Endothelial cell of umbilical vein (primary cell): ENCODE measurements around the gene CLN6. TPM values are rescaled to one million over a fixed set of nuclear protein-coding genes. Genes with fewer than 3 reads are reported as not detected.

ENCODE experiments used
- BruUV-seq: library from RNA; stranded (reverse); fragments of 400-500 nt; replicated peaks from 2 replicates; lab custom pipeline; 2021; lab: Mats Ljungman, UMichigan
- CTCF ChIA-PET: fragments of 300-600, 350-600 bp; sonication (Branson Sonifier 250); formaldehyde crosslinking; loops from one replicate; lab custom pipeline; 2021; ENCODE audit warnings: antibody characterized with exemption, inconsistent platforms; lab: Charles Lee
- POLR2A ChIA-PET: fragments of 300-600, 350-600 bp; sonication (Branson Sonifier 250); formaldehyde crosslinking; loops from one replicate; lab custom pipeline; 2021; ENCODE audit warnings: antibody characterized with exemption, inconsistent platforms; lab: Charles Lee
- DNase-seq: peaks from one replicate; pipeline ENCODE4 v3.0.0-alpha.2; 2011; ENCODE audit warnings: low read depth, low spot score
- FAIRE-seq: peaks from 2 replicates; lab custom pipeline; 2011; peaks lifted over from hg19 to GRCh38; lab: Jason Lieb, UNC
- H2AFZ ChIP-seq: 2 replicates; pipeline ENCODE4 v1.6.0; 2012; ENCODE audit warnings: low read depth, low read length, control low read depth, inconsistent platforms
- H3K27ac ChIP-seq: 2 replicates; pipeline ENCODE4 v1.5.1; 2011; ENCODE audit warnings: low read depth, mild to moderate bottlenecking, control low read depth, low read length, moderate library complexity; ENCODE audit not compliant: insufficient read depth
- H3K27me3 ChIP-seq, 2 experiments: 2 replicates each; pipeline versions ENCODE4 v1.6.0 to v1.6.1; 2011; ENCODE audit warnings: low read length in 2 of 2, mixed read lengths in 1 of 2; ENCODE audit not compliant: control insufficient read depth in 2 of 2, insufficient read depth in 2 of 2
- H3K36me3 ChIP-seq, 2 experiments: 2 replicates in 1 of 2; 3 replicates in 1 of 2; pipeline ENCODE4 v1.5.1; 2011; ENCODE audit warnings: low read length in 2 of 2, mild to moderate bottlenecking in 1 of 2, moderate library complexity in 1 of 2; ENCODE audit not compliant: control insufficient read depth in 2 of 2, insufficient read depth in 2 of 2; ENCODE audit errors: extremely low read depth in 1 of 2
- H3K4me1 ChIP-seq: 3 replicates; pipeline ENCODE4 v1.5.1; 2011; ENCODE audit warnings: mild to moderate bottlenecking, low read length; ENCODE audit not compliant: control insufficient read depth, insufficient read depth; ENCODE audit errors: extremely low read depth
- H3K4me2 ChIP-seq: 2 replicates; pipeline ENCODE4 v1.6.1; 2011; ENCODE audit warnings: low read length, control low read depth, mixed read lengths; ENCODE audit not compliant: insufficient read depth
- H3K4me3 ChIP-seq, 3 experiments: fragments of 200-600 bp in 1 of 3; sonication (generic), shearing (Covaris generic) in 1 of 3; replicated peaks in 1 of 3; 2 replicates each; pipeline ENCODE4 v1.5.1; 2011 to 2016; ENCODE audit warnings: control low read depth in 3 of 3, low read length in 3 of 3, mild to moderate bottlenecking in 2 of 3, inconsistent platforms in 1 of 3, low read depth in 1 of 3, moderate library complexity in 1 of 3; ENCODE audit not compliant: insufficient read depth in 1 of 3
- H3K79me2 ChIP-seq: 2 replicates; pipeline ENCODE4 v1.6.0; 2012; ENCODE audit warnings: low read length, inconsistent platforms; ENCODE audit not compliant: control insufficient read depth, insufficient read depth
- H3K9ac ChIP-seq: replicated peaks from 2 replicates; pipeline ENCODE3; 2011; ENCODE audit warnings: low read length, control low read depth; ENCODE audit not compliant: insufficient read depth; ENCODE audit errors: extremely low read depth
- H3K9me1 ChIP-seq: replicated peaks from 3 replicates; pipeline ENCODE4 v1.6.0; 2011; ENCODE audit warnings: mild to moderate bottlenecking, low read length; ENCODE audit not compliant: control insufficient read depth, insufficient read depth; ENCODE audit errors: extremely low read depth
- H3K9me3 ChIP-seq: replicated peaks from 2 replicates; pipeline ENCODE4 v1.5.1; 2012; ENCODE audit warnings: low read length, inconsistent platforms; ENCODE audit not compliant: control insufficient read depth, insufficient read depth
- H4K20me1 ChIP-seq: replicated peaks from 2 replicates; pipeline ENCODE3; 2011; ENCODE audit warnings: mild to moderate bottlenecking, low read length; ENCODE audit not compliant: control insufficient read depth, insufficient read depth; ENCODE audit errors: extremely low read depth
- CTCF ChIP-seq, 2 donors: IDR thresholded peaks; 1 replicate in 1 of 2; 2 replicates in 1 of 2; pipeline ENCODE4 v1.5.1; 2011; ENCODE audit warnings: low read length in 2 of 2, mild to moderate bottlenecking in 2 of 2, moderate library complexity in 2 of 2, control low read depth in 1 of 2, inconsistent platforms in 1 of 2, low read depth in 1 of 2; ENCODE audit not compliant: insufficient read depth in 1 of 2; ENCODE audit errors: extremely low read depth in 1 of 2
- EZH2 ChIP-seq: IDR thresholded peaks from 2 replicates; pipeline ENCODE4 v1.6.1; 2012; ENCODE audit warnings: borderline replicate concordance, low read depth, mild to moderate bottlenecking, moderate library complexity, low read length, inconsistent platforms; ENCODE audit not compliant: severe bottlenecking
- GATA2 ChIP-seq: IDR thresholded peaks from 2 replicates; pipeline ENCODE4 v1.7.0; 2011; ENCODE audit warnings: low read depth, mild to moderate bottlenecking, moderate library complexity, mixed read lengths, low read length; ENCODE audit not compliant: insufficient read length, insufficient read depth
- JUN ChIP-seq: IDR thresholded peaks from 2 replicates; pipeline ENCODE4 v1.6.1; 2011; ENCODE audit warnings: borderline replicate concordance, low read depth; ENCODE audit not compliant: insufficient read length, insufficient read depth
- MYC ChIP-seq: IDR thresholded peaks from one replicate; pipeline ENCODE4 v1.6.1; 2011; ENCODE audit warnings: mild to moderate bottlenecking, low read depth, low read length
- POLR2AphosphoS5 ChIP-seq: IDR thresholded peaks from 2 replicates; pipeline ENCODE4 v1.6.1; 2012; ENCODE audit warnings: low read depth, mild to moderate bottlenecking, control low read depth, low read length, moderate library complexity; ENCODE audit not compliant: insufficient read depth
- dilution Hi-C: fragments of 300-500 bp; cut with MboI; formaldehyde crosslinking; loops from one replicate; pipeline ENCODE4 v1.15.0; 2019; ENCODE audit warnings: low sequenced_read_pairs; ENCODE audit not compliant: extremely low pct_ligation_motif_present
- intact Hi-C: fragments of 100-400 bp; cut with micrococcal nuclease; formaldehyde crosslinking; loops from one replicate; pipeline ENCODE4 v1.10.0; 2022
- polyA plus RNA-seq, 4 experiments: library from polyadenylated mRNA; depleted of rRNA in 3 of 4; stranded (reverse) in 3 of 4; unstranded in 1 of 4; fragments of >200 nt; gene quantifications; 2 replicates each; pipeline versions ENCODE4 v1.2.1 to v1.2.3, GENCODE V29; 2011 to 2012; ENCODE audit warnings: missing spikeins in 1 of 4
- total RNA-seq: library from RNA; stranded (reverse); gene quantifications from 2 replicates; pipeline ENCODE4 v1.2.3, GENCODE V29; 2021

The CLN6 gene
- total and polyA plus RNA-seq, 2 donors (not counting 3 experiments of a cell fraction or from before 2014, with no cell fraction given), result 53.9 to 75.5 TPM

GRCh38 chr15:68197170-68197492 is 32.4 kb downstream of the CLN6 start:
- H3K4me1 ChIP-seq, result no peaks in the 10 kb centered on the region
- TF ChIP-seq CTCF (IDR thresholded peaks at IDR 0.05; ENCODE audit: extremely low read depth in 1 of 2, insufficient read depth in 1 of 2, low read depth in 1 of 2, low read length in 2 of 2) (no peak), GATA2 (no peak), POLR2AphosphoS5 (no peak), EZH2 (no peak), JUN (no peak), MYC (no peak)
- H3K4me3 ChIP-seq, result no peak overlapping the region
- H3K4me2 ChIP-seq, result no peak overlapping the region
- DNase-seq (no peak), FAIRE-seq (no peak)
- H3K36me3 ChIP-seq, result peaks cover 10% of the 10 kb centered on the region in 2 experiments
- H3K9me3 ChIP-seq, result no peaks in the 10 kb centered on the region
- no peak overlapping the region for H3K27ac ChIP-seq
- no peaks in the 10 kb centered on the region for H3K27me3 ChIP-seq
- H3K9ac ChIP-seq, result no peak overlapping the region
- POLR2A ChIA-PET, result no interaction called here
- BruUV-seq, result no TSS peak
- H4K20me1 ChIP-seq, result no peaks in the 10 kb centered on the region
- dilution Hi-C loops (no loop called here), intact Hi-C loops (no loop called here)
- H3K79me2 ChIP-seq, result no peaks in the 10 kb centered on the region
- H3K9me1 ChIP-seq, result no peaks in the 10 kb centered on the region
- no peak overlapping the region for H2AFZ ChIP-seq
- CTCF ChIA-PET, result no interaction called here
